Nasal cavity respiratory epithelium epithelial cell of viscerocranial mucosa (primary cell): Measurements from ENCODE around the gene HSPA4L. TPM values are rescaled to one million over a fixed set of nuclear protein-coding genes. Genes with fewer than 3 reads are reported as not detected.

Experiments
- total RNA-seq: library from RNA; depleted of rRNA; stranded (reverse); fragments of >200 nt; gene quantifications from 2 replicates; pipeline ENCODE4 v1.2.3, GENCODE V29; 2014

Gene HSPA4L
- total RNA-seq = 31.4 and 36.7 TPM in 2 replicates

GRCh38 chr4:127782275-127783025 is at the start of gene HSPA4L:
HSPA4L (plus strand) TSS chr4:127782322; CDS start chr4:127782551, 229 bp downstream.

GRCh38 chr4:127880763-127881562 is 98.8 kb downstream of the HSPA4L start, which contains the start of gene PLK4:
PLK4 (plus strand) TSS chr4:127880893; CDS start chr4:127881135, 242 bp downstream.

Other genes with a start within 250 kb of the HSPA4L start
- gene INTU, start 149.4 kb upstream of the HSPA4L start, total RNA-seq = 4.8 and 11.4 TPM in 2 replicates
- gene SLC25A31, start 51.9 kb upstream of the HSPA4L start, total RNA-seq = not detected in 2 replicates
- 1.2 and 1.4 TPM in 2 replicates for gene PLK4, start 98.6 kb downstream of the HSPA4L start, total RNA-seq
- gene MFSD8, start 182.9 kb downstream of the HSPA4L start, total RNA-seq = 15.0 and 15.7 TPM in 2 replicates
- 9.3 and 9.9 TPM in 2 replicates for gene ABHD18, start 183.1 kb downstream of the HSPA4L start, total RNA-seq